A549 (cell line): ENCODE measurements around the gene RPL21. TPM values are rescaled to one million over a fixed set of nuclear protein-coding genes. Genes with fewer than 3 reads are reported as not detected.

Experiments
- ATAC-seq, 2 experiments: fragments of 200-7000 bp in 1 of 2; fragments of >200 bp in 1 of 2; cut with Nextera tagmentation in 1 of 2; cut with Tn5 transposase in 1 of 2; 3 replicates each; pipeline versions ENCODE4 v1.8.0 to v1.9.1; 2018 to 2020; ENCODE audit warnings: mild to moderate bottlenecking in 1 of 2, moderate library complexity in 1 of 2
- CTCF ChIA-PET: fragments of 300-600 bp; sonication (Branson Sonifier 250); formaldehyde crosslinking; extraction: SDS; loops from one replicate; lab custom pipeline; 2021; ENCODE audit warnings: antibody characterized with exemption, inconsistent platforms; lab: Yijun Ruan, JAX
- POLR2A ChIA-PET: fragments of 350-600 bp; formaldehyde crosslinking; extraction: SDS; loops from one replicate; lab custom pipeline; 2021; ENCODE audit warnings: antibody characterized with exemption, inconsistent platforms; lab: Yijun Ruan, JAX
- DNase-seq, 2 experiments: peaks; one replicate each; pipeline versions ENCODE4 v3.0.0 to v3.0.0-alpha.2; 2011 to 2016; ENCODE audit warnings: low read depth in 1 of 2, low spot score in 1 of 2
- FAIRE-seq: peaks from 2 replicates; lab custom pipeline; 2011; peaks lifted over from hg19 to GRCh38; lab: Jason Lieb, UNC
- H3K27ac ChIP-seq, 2 experiments: fragments of >200 bp; sonication (Bioruptor Twin); formaldehyde crosslinking; 3 replicates each; pipeline ENCODE4 v1.5.1; 2016 to 2017
- H3K4me1 ChIP-seq: fragments of >200 bp; sonication (Bioruptor Twin); formaldehyde crosslinking; 3 replicates; pipeline ENCODE4 v1.6.1; 2016
- H3K4me2 ChIP-seq: fragments of >200 bp; sonication (Bioruptor Twin); formaldehyde crosslinking; 3 replicates; pipeline ENCODE4 v1.6.1; 2016
- H3K4me3 ChIP-seq: fragments of >200 bp; sonication (Bioruptor Twin); formaldehyde crosslinking; 3 replicates; pipeline ENCODE4 v1.5.1; 2016
- H3K9me3 ChIP-seq: fragments of >200 bp; sonication (Bioruptor Twin); formaldehyde crosslinking; 3 replicates; pipeline ENCODE4 v1.6.1; 2016
- CBX8 ChIP-seq: fragments of 200-600 bp; sonication (generic); IDR thresholded peaks from 2 replicates; pipeline ENCODE4 v1.6.1; 2016
- CHD4 ChIP-seq: fragments of 200-600 bp; sonication (generic); IDR thresholded peaks from 2 replicates; pipeline ENCODE4 v1.6.1; 2016; ENCODE audit warnings: antibody characterized with exemption, mild to moderate bottlenecking, borderline replicate concordance
- EHMT2 ChIP-seq: fragments of 200-600 bp; sonication (generic); IDR thresholded peaks from 2 replicates; pipeline ENCODE4 v1.6.1; 2016; ENCODE audit warnings: antibody characterized with exemption, low read depth, mild to moderate bottlenecking, moderate library complexity
- EP300 ChIP-seq, 2 experiments: fragments of >200 bp; sonication (Bioruptor Twin); formaldehyde crosslinking; IDR thresholded peaks; 2 replicates in 1 of 2; 3 replicates in 1 of 2; pipeline ENCODE4 v1.6.1; 2016 to 2017
- FOSL2 ChIP-seq, 2 experiments: fragments of 450-650 bp in 1 of 2; fragments of >200 bp in 1 of 2; sonication (Bioruptor Twin) in 1 of 2; formaldehyde crosslinking; IDR thresholded peaks; 2 replicates each; pipeline versions ENCODE4 v1.5.0 to v1.6.1; 2016 to 2020; ENCODE audit warnings: mild to moderate bottlenecking in 1 of 2, moderate library complexity in 1 of 2
- FOXS1 ChIP-seq: fragments of 250-450 bp; sonication (Bioruptor Pico); IDR thresholded peaks from 2 replicates; pipeline ENCODE4 v1.5.0; 2020; ENCODE audit warnings: mild to moderate bottlenecking, moderate library complexity
- HOXA7 ChIP-seq: fragments of 250-450 bp; sonication (Bioruptor Pico); IDR thresholded peaks from 2 replicates; pipeline ENCODE4 v1.5.0; 2020; ENCODE audit warnings: mild to moderate bottlenecking, moderate library complexity
- HOXB5 ChIP-seq: fragments of 250-450 bp; sonication (Bioruptor Pico); IDR thresholded peaks from 2 replicates; pipeline ENCODE4 v1.5.0; 2020; ENCODE audit warnings: mild to moderate bottlenecking, moderate library complexity
- JUN ChIP-seq, 2 experiments: fragments of >200 bp; sonication (Bioruptor Twin); formaldehyde crosslinking; IDR thresholded peaks; 2 replicates in 1 of 2; 3 replicates in 1 of 2; pipeline ENCODE4 v1.6.1; 2016 to 2017
- KDM5A ChIP-seq: fragments of 200-600 bp; sonication (generic); IDR thresholded peaks from 2 replicates; pipeline ENCODE4 v1.6.1; 2016; ENCODE audit warnings: antibody characterized with exemption, mild to moderate bottlenecking
- MAFK ChIP-seq: fragments of 450-650 bp; IDR thresholded peaks from 2 replicates; pipeline ENCODE4 v1.6.1; 2014; ENCODE audit not compliant: partially characterized antibody
- MAZ ChIP-seq: fragments of 150-350 bp; IDR thresholded peaks from 2 replicates; pipeline ENCODE4 v1.6.1; 2014; ENCODE audit warnings: antibody characterized with exemption, low read depth, low read length, borderline replicate concordance
- NPAS2 ChIP-seq: fragments of 250-450 bp; sonication (Bioruptor Pico); IDR thresholded peaks from 2 replicates; pipeline ENCODE4 v1.8.0; 2022; ENCODE audit warnings: mild to moderate bottlenecking, moderate library complexity, borderline replicate concordance
- NR3C1 ChIP-seq: fragments of >200 bp; sonication (Bioruptor Twin); formaldehyde crosslinking; IDR thresholded peaks from 3 replicates; pipeline ENCODE4 v1.6.1; 2017
- PHF8 ChIP-seq: fragments of 200-600 bp; sonication (generic); IDR thresholded peaks from 2 replicates; pipeline ENCODE4 v1.6.1; 2016; ENCODE audit warnings: low read depth, mild to moderate bottlenecking, antibody characterized with exemption, moderate library complexity, borderline replicate concordance
- POLR2A ChIP-seq: IDR thresholded peaks from 2 replicates; pipeline ENCODE4 v1.6.1; 2012; ENCODE audit warnings: mild to moderate bottlenecking, low read length
- POLR2AphosphoS2 ChIP-seq: conservative IDR thresholded peaks from 2 replicates; pipeline ENCODE4 v1.6.1; 2012; ENCODE audit warnings: low read length, improper control_type of control experiment, inconsistent platforms
- RAD21 ChIP-seq, 2 experiments: fragments of >200 bp in 1 of 2; sonication (Bioruptor Twin) in 1 of 2; formaldehyde crosslinking in 1 of 2; IDR thresholded peaks in 1 of 2; conservative IDR thresholded peaks in 1 of 2; 2 replicates in 1 of 2; 3 replicates in 1 of 2; pipeline ENCODE4 v1.6.1; 2012 to 2018; ENCODE audit warnings: inconsistent platforms in 1 of 2
- RARB ChIP-seq: fragments of 250-450 bp; sonication (Bioruptor Pico); IDR thresholded peaks from 2 replicates; pipeline ENCODE4 v1.8.0; 2021; ENCODE audit warnings: mild to moderate bottlenecking, moderate library complexity
- RCOR1 ChIP-seq: fragments of 150-350 bp; IDR thresholded peaks from 2 replicates; pipeline ENCODE4 v1.6.1; 2014; ENCODE audit warnings: antibody characterized with exemption, low read length, low read depth
- RNF2 ChIP-seq: fragments of 200-600 bp; sonication (generic); IDR thresholded peaks from 2 replicates; pipeline ENCODE4 v1.6.1; 2016; ENCODE audit warnings: low read depth, mild to moderate bottlenecking, antibody characterized with exemption, moderate library complexity, borderline replicate concordance
- SMC3 ChIP-seq: fragments of >200 bp; sonication (Bioruptor Twin); formaldehyde crosslinking; IDR thresholded peaks from 3 replicates; pipeline ENCODE4 v1.6.1; 2018; ENCODE audit warnings: inconsistent platforms
- SREBF2 ChIP-seq: fragments of 450-650 bp; IDR thresholded peaks from 2 replicates; pipeline ENCODE4 v1.6.1; 2014; ENCODE audit warnings: mild to moderate bottlenecking, moderate library complexity
- TFCP2L1 ChIP-seq: fragments of 250-450 bp; sonication (Bioruptor Pico); IDR thresholded peaks from 2 replicates; pipeline ENCODE4 v1.5.0; 2021; ENCODE audit warnings: mild to moderate bottlenecking
- TP53 ChIP-seq: fragments of 250-450 bp; sonication (Bioruptor Pico); IDR thresholded peaks from 2 replicates; pipeline ENCODE4 v1.5.0; 2021; ENCODE audit warnings: mild to moderate bottlenecking, moderate library complexity
- ZFP36 ChIP-seq: fragments of 450-650 bp; IDR thresholded peaks from 2 replicates; pipeline ENCODE4 v1.6.1; 2014; ENCODE audit warnings: borderline replicate concordance; ENCODE audit not compliant: partially characterized antibody
- WGBS: methylation state at CpG from one replicate; pipeline ENCODE4 v1.1.6; 2017; ENCODE audit errors: missing lambda C conversion rate; 5-methylcytosine and 5-hydroxymethylcytosine counted together
- polyA plus RNA-seq, 4 experiments: library from polyadenylated mRNA; depleted of rRNA in 3 of 4; stranded (reverse); fragments of >200 nt; fragmentation: RNase III in 1 of 4; extraction: RNeasy Plus Mini Kit Qiagen cat#74134 plus additional on column Dnase treatment in 1 of 4; gene quantifications; 2 replicates in 3 of 4; 3 replicates in 1 of 4; pipeline ENCODE4 v1.2.3, GENCODE V29; 2011 to 2017
- TF ChIP-seq, protein P1 (sequence below): fragments of >200 bp; sonication (Bioruptor Twin); formaldehyde crosslinking; IDR thresholded peaks from 3 replicates; pipeline ENCODE4 v1.6.1; 2016
- TF ChIP-seq, protein P2 (sequence below): fragments of >200 bp; sonication (Bioruptor Twin); formaldehyde crosslinking; IDR thresholded peaks from 2 replicates; pipeline ENCODE4 v1.6.1; 2016

RPL21 gene
- polyA plus RNA-seq, 2 of the 4 experiments (the other 2 are of a cell fraction) = 1,202 to 1,367 TPM

DNA sequence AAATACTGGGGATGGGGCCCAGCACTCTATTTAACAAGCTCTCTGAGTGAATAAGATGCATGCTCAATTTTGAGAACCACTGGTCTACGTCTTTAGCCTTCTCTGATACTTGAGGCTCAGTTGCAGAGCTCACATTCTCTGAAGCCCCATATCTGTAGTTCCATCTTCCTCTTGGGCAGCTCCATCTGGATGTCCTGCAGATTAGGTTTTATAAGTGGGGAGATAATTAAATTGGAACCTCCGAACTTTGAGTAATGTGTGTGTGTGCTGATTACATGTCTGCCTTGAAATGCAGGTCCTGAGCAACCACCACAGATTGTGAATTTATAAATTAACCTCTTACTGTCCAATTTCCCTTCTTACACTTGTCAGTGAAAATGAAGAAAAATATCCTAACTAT lies 12.1 kb downstream of the RPL21 start:
- H3K9me3 ChIP-seq = no peaks in the 10 kb centered on the region
- H3K4me2 ChIP-seq = no peak overlapping the region
- CTCF ChIA-PET = interaction anchor here (1.6 to 1.7 kb wide), 2 partner anchors 7 to 279 kb away, joined by 5 to 6 read pairs; partner anchors contain the start of gene RASL11A
- ATAC-seq = no peak
- H3K4me3 ChIP-seq = no peak overlapping the region
- H3K27ac ChIP-seq = no peak overlapping the region
- no peak for DNase-seq
- TF ChIP-seq FOXS1 (CRISPR knock-in tag) (no peak), MAFK (no peak)
- H3K4me1 ChIP-seq = no peaks in the 10 kb centered on the region
- POLR2A ChIA-PET = no interaction called here
- FAIRE-seq = no peak
- WGBS = 91% methylated on average over 2 of the region's 2 CpGs

DNA sequence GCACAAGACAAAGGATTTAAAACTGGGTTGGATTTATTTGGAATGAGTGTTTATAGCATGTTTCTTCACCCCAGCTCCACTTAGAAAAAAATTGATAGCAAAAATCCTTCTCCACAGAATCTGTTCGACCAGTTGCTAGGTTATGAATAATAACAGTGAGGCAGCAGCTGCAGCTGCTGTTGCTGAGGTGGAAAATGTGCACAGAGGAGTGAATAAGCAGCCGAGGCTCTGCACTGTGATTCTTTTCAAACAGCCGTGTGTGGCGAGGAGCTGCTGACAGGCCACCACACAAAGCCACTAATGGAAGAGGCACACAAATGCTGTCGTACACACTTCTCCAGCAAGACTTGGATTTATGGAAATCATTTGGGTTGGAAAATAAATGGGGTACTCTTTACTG lies 12.8 kb downstream of the RPL21 start:
- ChIA-PET POLR2A (no interaction called here), CTCF (no interaction called here)
- no peaks in the 10 kb centered on the region for H3K9me3 ChIP-seq
- H3K27ac ChIP-seq = no peak overlapping the region
- no peaks in the 10 kb centered on the region for H3K4me1 ChIP-seq
- WGBS = 72% methylated on average over 5 of the region's 5 CpGs
- no peak overlapping the region for H3K4me3 ChIP-seq
- no peak for DNase-seq
- ATAC-seq = no peak
- no peak overlapping the region for H3K4me2 ChIP-seq
- TF ChIP-seq CBX8 (no peak), SMC3 (no peak)
- no peak for FAIRE-seq

DNA sequence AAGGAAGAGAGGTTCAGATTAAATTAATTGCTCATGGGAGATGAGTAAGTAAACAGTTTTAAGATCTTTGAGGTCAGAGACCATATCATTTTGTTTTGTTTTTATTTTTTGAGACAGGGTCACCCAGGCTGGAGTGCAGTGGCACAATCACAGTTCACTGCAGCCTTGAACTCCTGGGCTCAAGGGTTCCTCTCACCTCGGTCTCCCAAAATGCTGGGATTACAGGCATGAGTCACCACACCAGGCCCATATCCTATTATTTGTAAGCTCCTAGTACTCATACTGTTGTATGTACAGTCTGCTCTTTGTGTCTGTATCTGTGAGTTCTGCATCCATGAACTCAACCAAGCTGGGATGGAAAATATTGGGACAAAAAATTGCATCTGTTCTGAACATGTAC lies 13.3 kb downstream of the RPL21 start:
- Histone ChIP-seq H3K9me3 (no peaks in the 10 kb centered on the region), H3K4me2 (no peak overlapping the region), H3K4me3 (no peak overlapping the region), H3K27ac (no peak overlapping the region), H3K4me1 (no peaks in the 10 kb centered on the region)
- TF ChIP-seq PHF8 (no peak), SREBF2 (no peak), POLR2AphosphoS2 (no peak), RAD21 (conservative IDR thresholded peaks at IDR 0.05 in 1 of 2, IDR thresholded peaks at IDR 0.05 in 1 of 2) (no peak), HOXA7 (CRISPR knock-in tag) (no peak), NPAS2 (CRISPR knock-in tag) (no peak), MAZ (no peak)
- WGBS = 50% methylated on average over 1 of the region's 1 CpG
- FAIRE-seq (no peak), DNase-seq (no peak), ATAC-seq (no peak)
- ChIA-PET POLR2A (no interaction called here), CTCF (interaction anchor here (1.1 to 1.3 kb wide), 2 partner anchors 10 to 95 kb away, joined by 3 read pairs; no protein-coding TSS in a partner anchor)

DNA sequence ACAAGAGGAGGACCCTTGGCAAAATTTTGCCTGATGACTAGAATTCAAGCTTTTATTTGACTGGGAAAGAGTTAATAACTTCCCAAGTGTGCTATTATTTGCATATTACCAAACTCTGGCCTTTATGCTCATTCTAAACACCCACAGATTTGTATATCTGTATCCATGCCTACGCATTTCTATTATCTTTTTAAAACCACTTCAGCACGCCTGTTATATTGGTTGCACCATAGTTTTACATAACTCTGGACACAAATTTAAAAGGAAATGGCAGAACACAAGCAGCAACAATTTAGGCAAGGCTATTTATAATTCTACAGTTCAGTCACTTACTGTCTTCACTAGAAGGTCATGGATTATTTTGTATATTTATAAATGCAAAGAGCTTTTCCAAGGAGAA lies 15.6 kb downstream of the RPL21 start:
- POLR2A ChIA-PET = no interaction called here
- no peak for ATAC-seq
- H3K4me3 ChIP-seq = no peak overlapping the region
- H3K4me2 ChIP-seq = no peak overlapping the region
- WGBS = 94% methylated on average over 2 of the region's 2 CpGs
- no peak for DNase-seq
- TF ChIP-seq, protein P1, sequence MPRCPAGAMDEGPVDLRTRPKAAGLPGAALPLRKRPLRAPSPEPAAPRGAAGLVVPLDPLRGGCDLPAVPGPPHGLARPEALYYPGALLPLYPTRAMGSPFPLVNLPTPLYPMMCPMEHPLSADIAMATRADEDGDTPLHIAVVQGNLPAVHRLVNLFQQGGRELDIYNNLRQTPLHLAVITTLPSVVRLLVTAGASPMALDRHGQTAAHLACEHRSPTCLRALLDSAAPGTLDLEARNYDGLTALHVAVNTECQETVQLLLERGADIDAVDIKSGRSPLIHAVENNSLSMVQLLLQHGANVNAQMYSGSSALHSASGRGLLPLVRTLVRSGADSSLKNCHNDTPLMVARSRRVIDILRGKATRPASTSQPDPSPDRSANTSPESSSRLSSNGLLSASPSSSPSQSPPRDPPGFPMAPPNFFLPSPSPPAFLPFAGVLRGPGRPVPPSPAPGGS = no peak
- TF ChIP-seq FOSL2 (IDR thresholded peaks at IDR 0.05) (no peak), FOSL2 (CRISPR knock-in tag; IDR thresholded peaks at IDR 0.05) (no peak), PHF8 (no peak), SMC3 (no peak), ZFP36 (no peak)
- TF ChIP-seq, protein P2, sequence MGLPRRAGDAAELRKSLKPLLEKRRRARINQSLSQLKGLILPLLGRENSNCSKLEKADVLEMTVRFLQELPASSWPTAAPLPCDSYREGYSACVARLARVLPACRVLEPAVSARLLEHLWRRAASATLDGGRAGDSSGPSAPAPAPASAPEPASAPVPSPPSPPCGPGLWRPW = no peak
- H3K27ac ChIP-seq = no peak overlapping the region
- H3K4me1 ChIP-seq = peaks cover 5% of the 10 kb centered on the region; the same call in 2 of the 3 replicates
- H3K9me3 ChIP-seq = no peaks in the 10 kb centered on the region
- FAIRE-seq = no peak
- CTCF ChIA-PET = no interaction called here

DNA sequence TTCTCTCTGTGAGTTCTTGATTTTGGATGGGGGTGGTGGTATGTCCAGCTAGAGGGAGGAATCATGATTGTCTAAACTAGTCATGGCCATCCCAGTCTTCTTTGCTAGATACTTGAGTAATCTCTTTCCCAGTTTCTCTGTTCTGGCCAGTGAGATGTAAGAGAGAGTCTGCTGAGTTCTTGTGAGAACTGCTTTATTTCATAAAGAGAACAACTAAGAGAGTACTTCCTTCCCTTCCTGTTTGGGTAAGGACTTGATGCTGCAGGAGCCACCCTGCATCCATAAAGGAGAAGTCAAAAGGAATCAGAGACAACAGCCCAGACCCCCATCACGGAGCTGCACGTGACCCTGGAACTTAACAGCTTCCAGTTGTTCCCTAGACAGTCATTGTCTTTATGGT lies 16.2 kb downstream of the RPL21 start:
- no peak overlapping the region for H3K4me3 ChIP-seq
- H3K9me3 ChIP-seq = no peaks in the 10 kb centered on the region
- ATAC-seq (no peak), DNase-seq (no peak), FAIRE-seq (no peak)
- WGBS = 94% methylated on average over 2 of the region's 2 CpGs
- H3K4me1 ChIP-seq = peaks cover 12% of the 10 kb centered on the region
- no peak overlapping the region for H3K4me2 ChIP-seq
- TF ChIP-seq MAZ (no peak), SMC3 (no peak), HOXB5 (no peak), TP53 (CRISPR knock-in tag) (no peak), JUN (IDR thresholded peaks at IDR 0.05) (no peak), POLR2A (no peak), RARB (CRISPR knock-in tag) (no peak), CHD4 (no peak), EHMT2 (no peak), TFCP2L1 (CRISPR knock-in tag) (no peak), NPAS2 (CRISPR knock-in tag) (no peak), RCOR1 (no peak), EP300 (IDR thresholded peaks at IDR 0.05) (no peak), NR3C1 (no peak), RNF2 (no peak), KDM5A (no peak)
- H3K27ac ChIP-seq = no peak overlapping the region
- ChIA-PET POLR2A (no interaction called here), CTCF (no interaction called here)
